Naive thymus-derived CD4-positive, alpha-beta T cell (primary cell): ENCODE results near the gene HDHD5. TPM values are rescaled to one million over a fixed set of nuclear protein-coding genes. Genes with fewer than 3 reads are reported as not detected.
A peak's percentile ranks its signal among the peaks of the same experiment; 100 is the strongest.

Experiments used
- ATAC-seq: fragments of 150-1000 bp; cut with Tn5 transposase; 2 replicates; pipeline ENCODE4 v1.10.0; 2021; ENCODE audit warnings: mild to moderate bottlenecking, moderate library complexity
- CTCF ChIA-PET: fragments of 350-600 bp; sonication (Branson Sonifier 250); formaldehyde crosslinking; loops from one replicate; lab custom pipeline; 2021; ENCODE audit warnings: antibody characterized with exemption; lab: Charles Lee
- POLR2A ChIA-PET: fragments of 350-600 bp; sonication (Branson Sonifier 250); formaldehyde crosslinking; loops from one replicate; lab custom pipeline; 2021; ENCODE audit warnings: antibody characterized with exemption, inconsistent platforms; lab: Charles Lee
- DNase-seq, 9 donors: peaks; one replicate each; pipeline versions ENCODE4 v3.0.0 to v3.0.0-alpha.2; 2020 to 2022; ENCODE audit warnings: mixed read lengths in 1 of 9
- H3K27ac ChIP-seq: one replicate; pipeline ENCODE4 v1.7.0; 2013; ENCODE audit warnings: mild to moderate bottlenecking, low read depth, low read length, moderate library complexity
- H3K27me3 ChIP-seq, 2 donors: one replicate each; pipeline ENCODE4 v1.7.0; 2013; ENCODE audit warnings: low read length in 2 of 2, mild to moderate bottlenecking in 2 of 2, moderate library complexity in 2 of 2; ENCODE audit not compliant: control insufficient read depth in 2 of 2, insufficient read depth in 2 of 2
- H3K36me3 ChIP-seq, 3 experiments: 1 replicate in 2 of 3; 2 replicates in 1 of 3; pipeline ENCODE4 v1.7.0; 2013; ENCODE audit warnings: low read length in 3 of 3, mild to moderate bottlenecking in 3 of 3, moderate library complexity in 1 of 3; ENCODE audit not compliant: insufficient read depth in 3 of 3, control insufficient read depth in 2 of 3
- H3K4me1 ChIP-seq, 2 donors: one replicate each; pipeline ENCODE4 v1.7.0; 2013; ENCODE audit warnings: low read length in 2 of 2, mild to moderate bottlenecking in 2 of 2, moderate library complexity in 1 of 2; ENCODE audit not compliant: control insufficient read depth in 2 of 2, insufficient read depth in 2 of 2
- H3K4me3 ChIP-seq: 2 replicates; pipeline ENCODE4 v1.7.0; 2013; ENCODE audit warnings: mild to moderate bottlenecking, low read length
- H3K9me3 ChIP-seq, 3 experiments: 1 replicate in 2 of 3; 2 replicates in 1 of 3; pipeline ENCODE4 v1.7.0; 2013; ENCODE audit warnings: low read length in 3 of 3; ENCODE audit not compliant: control insufficient read depth in 2 of 3
- H3K27ac Mint-ChIP-seq, 9 donors: one replicate each; pipeline ENCODE4 v1.8.0; 2020 to 2022; ENCODE audit warnings: mixed read lengths in 9 of 9, mild to moderate bottlenecking in 8 of 9, moderate library complexity in 5 of 9, inconsistent platforms in 2 of 9
- H3K27me3 Mint-ChIP-seq, 5 donors: one replicate each; pipeline ENCODE4 v1.8.0; 2021 to 2022; ENCODE audit warnings: mixed read lengths in 5 of 5, mild to moderate bottlenecking in 1 of 5
- H3K36me3 Mint-ChIP-seq, 5 donors: one replicate each; pipeline ENCODE4 v1.8.0; 2020 to 2022; ENCODE audit warnings: mixed read lengths in 5 of 5, mild to moderate bottlenecking in 3 of 5, inconsistent platforms in 1 of 5
- H3K4me1 Mint-ChIP-seq, 7 donors: one replicate each; pipeline ENCODE4 v1.8.0; 2020 to 2022; ENCODE audit warnings: mixed read lengths in 7 of 7, mild to moderate bottlenecking in 3 of 7, inconsistent platforms in 1 of 7
- H3K4me3 Mint-ChIP-seq, 10 donors: one replicate each; pipeline ENCODE4 v1.8.0; 2020 to 2022; ENCODE audit warnings: mild to moderate bottlenecking in 10 of 10, mixed read lengths in 10 of 10, moderate library complexity in 6 of 10, inconsistent platforms in 2 of 10
- H3K9me3 Mint-ChIP-seq, 11 donors: one replicate each; pipeline ENCODE4 v1.8.0; 2020 to 2022; ENCODE audit warnings: mixed read lengths in 11 of 11, mild to moderate bottlenecking in 4 of 11, inconsistent platforms in 1 of 11, moderate library complexity in 1 of 11
- intact Hi-C, 2 donors: fragments of 100-400 bp; cut with micrococcal nuclease; formaldehyde crosslinking; loops; one replicate each; pipeline ENCODE4 v1.15.1; 2023
- polyA plus RNA-seq, 2 donors: library from polyadenylated mRNA; unstranded; fragments of 300-500 nt; fragmentation: Illumina TruSeq; gene quantifications; one replicate each; pipeline ENCODE4 v1.2.3, GENCODE V29; 2021
- total RNA-seq, 6 experiments: library from RNA in 5 of 6; stranded (reverse) in 5 of 6; gene quantifications; 1 replicate in 5 of 6; 2 replicates in 1 of 6; pipeline ENCODE4 v1.2.3 and lab custom pipeline; 2021 to 2026

The HDHD5 gene
- total and polyA plus RNA-seq, 7 experiments from 2014 or later: 18.8 to 78.7 (median 28.0) TPM

- CTCF ChIA-PET: no interaction called here
- peaks cover 0 to 5% (median 0%) of the 10 kb centered on the region in 7 donors for H3K4me1 Mint-ChIP-seq
- no peak overlapping the region for H3K27ac Mint-ChIP-seq
- no peak for DNase-seq
- peaks cover 0 to 14% (median 0%) of the 10 kb centered on the region in 5 donors for H3K27me3 Mint-ChIP-seq
- no peak overlapping the region for H3K4me3 ChIP-seq
- ATAC-seq: no peak
- intact Hi-C loops: no loop called here
- POLR2A ChIA-PET: no interaction called here
- no peaks in the 10 kb centered on the region for H3K27me3 ChIP-seq
- H3K36me3 ChIP-seq: no peaks in the 10 kb centered on the region
- peaks cover 0 to 4% (median 2%) of the 10 kb centered on the region in 5 donors for H3K36me3 Mint-ChIP-seq
- no peak overlapping the region for H3K27ac ChIP-seq
- no peaks in the 10 kb centered on the region for H3K9me3 Mint-ChIP-seq
- H3K9me3 ChIP-seq: no peaks in the 10 kb centered on the region
- no peaks in the 10 kb centered on the region for H3K4me1 ChIP-seq
- H3K4me3 Mint-ChIP-seq: no peak overlapping the region
Measured at GRCh38 chr22:17132112-17132511, 27.0 kb downstream of the HDHD5 start.

- H3K9me3 ChIP-seq: no peaks in the 10 kb centered on the region
- H3K27me3 ChIP-seq: no peaks in the 10 kb centered on the region
- no peak overlapping the region for H3K4me3 ChIP-seq
- CTCF ChIA-PET: no interaction called here
- H3K27ac Mint-ChIP-seq: no peak overlapping the region
- intact Hi-C loops: loop anchor here in 1 of 2 donors (2.0 kb wide), 1 partner anchor 15 kb away; no protein-coding TSS in a partner anchor
- no peak overlapping the region for H3K4me3 Mint-ChIP-seq
- ATAC-seq (no peak), DNase-seq (no peak)
- no peak overlapping the region for H3K27ac ChIP-seq
- peaks cover 0 to 5% (median 0%) of the 10 kb centered on the region in 7 donors for H3K4me1 Mint-ChIP-seq
- POLR2A ChIA-PET: no interaction called here
- H3K36me3 Mint-ChIP-seq: peaks cover 0 to 4% (median 2%) of the 10 kb centered on the region in 5 donors
- no peaks in the 10 kb centered on the region for H3K36me3 ChIP-seq
- no peaks in the 10 kb centered on the region for H3K9me3 Mint-ChIP-seq
- H3K4me1 ChIP-seq: no peaks in the 10 kb centered on the region
- peaks cover 0 to 18% (median 0%) of the 10 kb centered on the region in 5 donors for H3K27me3 Mint-ChIP-seq
Measured at GRCh38 chr22:17131686-17132085, 27.4 kb downstream of the HDHD5 start.

- peaks cover 0 to 18% (median 0%) of the 10 kb centered on the region in 5 donors for H3K27me3 Mint-ChIP-seq
- no peak for ATAC-seq
Measured at GRCh38 chr22:17130199-17130598, 28.9 kb downstream of the HDHD5 start.

GRCh38 chr22:17121233-17122195 is 37.6 kb downstream of the HDHD5 start, which contains the start of gene TMEM121B:
TSS of gene TMEM121B (minus strand) at chr22:17121360. CDS start at chr22:17121127, 233 bp downstream.
- Mint-ChIP-seq H3K36me3 (peaks cover 0 to 4% (median 0%) of the 10 kb centered on the region in 5 donors), H3K27me3 (peaks cover 6 to 43% (median 12%) of the 10 kb centered on the region in 5 donors), H3K9me3 (peaks cover 0 to 2% (median 0%) of the 10 kb centered on the region in 11 donors), H3K4me3 (peak within 1 kb of the TSS; percentile 52 to 83 (median 72)), H3K4me1 (peaks cover 28 to 38% (median 35%) of the 10 kb centered on the region in 7 donors), H3K27ac (peak within 1 kb of the TSS in 2 of 9 donors; percentile 18 to 38)
- Histone ChIP-seq H3K4me3 (peak within 1 kb of the TSS; percentile 41), H3K9me3 (no peaks in the 10 kb centered on the region), H3K27ac (no peak within 1 kb of the TSS), H3K4me1 (peaks cover 40 to 41% of the 10 kb centered on the region in 2 donors), H3K27me3 (peaks cover 0 to 10% of the 10 kb centered on the region in 2 donors), H3K36me3 (no peaks in the 10 kb centered on the region)
- ATAC-seq (peak; percentile 36), DNase-seq (peak in 1 of 9 donors; percentile 29)
- intact Hi-C loops: no loop called here
- ChIA-PET POLR2A (no interaction called here), CTCF (interaction anchor here (1.1 kb wide), 1 partner anchor 50 kb away, joined by 4 read pairs; no protein-coding TSS in a partner anchor)

More at GRCh38 chr22:17130199-17130598, 28.9 kb downstream of the HDHD5 start:
- Histone ChIP-seq H3K36me3 (no peaks in the 10 kb centered on the region), H3K27ac (no peak overlapping the region), H3K4me3 (no peak overlapping the region), H3K4me1 (no peaks in the 10 kb centered on the region), H3K9me3 (no peaks in the 10 kb centered on the region), H3K27me3 (no peaks in the 10 kb centered on the region)
- Mint-ChIP-seq H3K27ac (peak overlapping the region in 1 of 9 donors; percentile 46), H3K36me3 (peaks cover 0 to 4% (median 2%) of the 10 kb centered on the region in 5 donors), H3K4me3 (no peak overlapping the region), H3K4me1 (peaks cover 0 to 5% (median 0%) of the 10 kb centered on the region in 7 donors), H3K9me3 (no peaks in the 10 kb centered on the region)
- ChIA-PET CTCF (interaction anchor here (0.6 kb wide), 1 partner anchor 30 kb away, joined by 5 read pairs; no protein-coding TSS in a partner anchor), POLR2A (no interaction called here)
- no peak for DNase-seq
- intact Hi-C loops: loop anchor here in 1 of 2 donors (2.0 kb wide), 1 partner anchor 13 kb away; no protein-coding TSS in a partner anchor

GRCh38 chr22:17120711-17121232 is 38.3 kb downstream of the HDHD5 start:
- Mint-ChIP-seq H3K4me1 (peaks cover 36 to 45% (median 42%) of the 10 kb centered on the region in 7 donors), H3K36me3 (peaks cover 0 to 4% (median 0%) of the 10 kb centered on the region in 5 donors), H3K9me3 (peaks cover 0 to 2% (median 0%) of the 10 kb centered on the region in 11 donors), H3K4me3 (peak overlapping the region in 1 of 10 donors; percentile 78), H3K27ac (no peak overlapping the region), H3K27me3 (peaks cover 6 to 43% (median 12%) of the 10 kb centered on the region in 5 donors)
- DNase-seq (peak in 3 of 9 donors; percentile 25 to 34 (median 28)), ATAC-seq (peak; percentile 35)
- POLR2A ChIA-PET: no interaction called here
- Histone ChIP-seq H3K27me3 (peaks cover 0 to 10% of the 10 kb centered on the region in 2 donors), H3K36me3 (no peaks in the 10 kb centered on the region), H3K9me3 (no peaks in the 10 kb centered on the region), H3K4me3 (no peak overlapping the region), H3K27ac (no peak overlapping the region), H3K4me1 (peaks cover 46 to 49% of the 10 kb centered on the region in 2 donors)
- intact Hi-C loops: loop anchor here (1.0 kb wide), 2 partner anchors 33 to 36 kb away; partner anchors contain the start of gene IL17RA (in 1 of the 2)
- CTCF ChIA-PET: no interaction called here

GRCh38 chr22:17120281-17120680 is 38.8 kb downstream of the HDHD5 start:
- ATAC-seq (peak; percentile 79), DNase-seq (peak; percentile 36 to 74 (median 53))
- Histone ChIP-seq H3K9me3 (no peaks in the 10 kb centered on the region), H3K27me3 (peaks cover 0 to 10% of the 10 kb centered on the region in 2 donors), H3K4me1 (peaks cover 46 to 54% of the 10 kb centered on the region in 2 donors), H3K27ac (no peak overlapping the region), H3K4me3 (no peak overlapping the region), H3K36me3 (no peaks in the 10 kb centered on the region)
- Mint-ChIP-seq H3K4me1 (peaks cover 41 to 50% (median 47%) of the 10 kb centered on the region in 7 donors), H3K4me3 (peak overlapping the region in 7 of 10 donors; percentile 21 to 78 (median 58)), H3K27ac (no peak overlapping the region), H3K9me3 (peaks cover 0 to 2% (median 0%) of the 10 kb centered on the region in 11 donors), H3K27me3 (peaks cover 6 to 43% (median 12%) of the 10 kb centered on the region in 5 donors), H3K36me3 (peaks cover 0 to 4% (median 0%) of the 10 kb centered on the region in 5 donors)
- intact Hi-C loops: loop anchor here (1.0 kb wide), 2 partner anchors 33 to 36 kb away; partner anchors contain the start of gene IL17RA (in 1 of the 2)
- ChIA-PET CTCF (no interaction called here), POLR2A (interaction anchor here (16.1 kb wide), 1 partner anchor 32 kb away, joined by 114 read pairs; no protein-coding TSS in a partner anchor)
